Bronchial epithelial cell (primary cell): Measurements from ENCODE around the gene AUTS2. TPM values are rescaled to one million over a fixed set of nuclear protein-coding genes. Genes with fewer than 3 reads are reported as not detected.

Experiments used
- DNase-seq: peaks from one replicate; pipeline ENCODE4 v3.0.0-alpha.2; 2010; ENCODE audit warnings: low read depth
- FAIRE-seq: peaks from 2 replicates; lab custom pipeline; 2011; peaks lifted over from hg19 to GRCh38; lab: Jason Lieb, UNC
- H3K27me3 ChIP-seq: 2 replicates; pipeline ENCODE4 v1.5.1; 2011; ENCODE audit warnings: low read length; ENCODE audit not compliant: control insufficient read depth, insufficient read depth
- H3K36me3 ChIP-seq: 2 replicates; pipeline ENCODE4 v1.5.1; 2011; ENCODE audit warnings: low read length; ENCODE audit not compliant: control insufficient read depth, insufficient read depth
- H3K4me3 ChIP-seq: 2 replicates; pipeline ENCODE4 v1.5.1; 2011; ENCODE audit warnings: mild to moderate bottlenecking, low read depth, low read length, control low read depth
- CTCF ChIP-seq: IDR thresholded peaks from 2 replicates; pipeline ENCODE4 v1.5.1; 2011; ENCODE audit warnings: mild to moderate bottlenecking, moderate library complexity, low read length, control low read depth, inconsistent platforms; ENCODE audit not compliant: insufficient read depth, severe bottlenecking
- total RNA-seq: library from RNA; depleted of rRNA; stranded (reverse); fragments of >200 nt; gene quantifications from 2 replicates; pipeline ENCODE4 v1.2.1, GENCODE V29; 2014

The AUTS2 gene
- total RNA-seq, 1 donor from 2014 or later, result 9.5 TPM

GRCh38 chr7:70615066-70615606 is 1016.9 kb downstream of the AUTS2 start:
- Histone ChIP-seq H3K4me3 (no peak overlapping the region), H3K36me3 (no peaks in the 10 kb centered on the region), H3K27me3 (no peaks in the 10 kb centered on the region)
- DNase-seq, result peak; percentile 76
- TF ChIP-seq CTCF, result no peak
- peak; percentile 50 for FAIRE-seq

GRCh38 chr7:70616211-70616610 is 1017.9 kb downstream of the AUTS2 start:
- Histone ChIP-seq H3K4me3 (no peak overlapping the region), H3K27me3 (no peaks in the 10 kb centered on the region), H3K36me3 (no peaks in the 10 kb centered on the region)
- no peak for TF ChIP-seq CTCF
- no peak for DNase-seq
- FAIRE-seq, result no peak

- no peak for TF ChIP-seq CTCF
- Histone ChIP-seq H3K36me3 (no peaks in the 10 kb centered on the region), H3K27me3 (no peaks in the 10 kb centered on the region), H3K4me3 (no peak overlapping the region)
- no peak for DNase-seq
- no peak for FAIRE-seq
Observed at GRCh38 chr7:70616821-70617220, 1018.5 kb downstream of the AUTS2 start.

GRCh38 chr7:70618020-70618551 is 1019.8 kb downstream of the AUTS2 start:
- Histone ChIP-seq H3K4me3 (no peak overlapping the region), H3K36me3 (no peaks in the 10 kb centered on the region), H3K27me3 (no peaks in the 10 kb centered on the region)
- DNase-seq, result no peak
- no peak for FAIRE-seq
- no peak for TF ChIP-seq CTCF

GRCh38 chr7:70619130-70619529 is 1020.9 kb downstream of the AUTS2 start:
- Histone ChIP-seq H3K36me3 (no peaks in the 10 kb centered on the region), H3K4me3 (no peak overlapping the region), H3K27me3 (no peaks in the 10 kb centered on the region)
- DNase-seq (no peak), FAIRE-seq (no peak)
- no peak for TF ChIP-seq CTCF

GRCh38 chr7:70619659-70620058 is 1021.4 kb downstream of the AUTS2 start:
- Histone ChIP-seq H3K4me3 (no peak overlapping the region), H3K36me3 (no peaks in the 10 kb centered on the region), H3K27me3 (no peaks in the 10 kb centered on the region)
- TF ChIP-seq CTCF, result no peak
- FAIRE-seq (no peak), DNase-seq (no peak)
